ENCODE results near the gene ADIRF. TPM values are rescaled to one million over a fixed set of nuclear protein-coding genes. Genes with fewer than 3 reads are reported as not detected.
"Not testable (repeated sequence)": the region's sequence is repeated elsewhere in the genome, so short reads cannot be mapped to it uniquely, and the experiment has no call there.

ADIRF gene
- total RNA-seq, 1 donor from 2014 or later: not detected

DNA sequence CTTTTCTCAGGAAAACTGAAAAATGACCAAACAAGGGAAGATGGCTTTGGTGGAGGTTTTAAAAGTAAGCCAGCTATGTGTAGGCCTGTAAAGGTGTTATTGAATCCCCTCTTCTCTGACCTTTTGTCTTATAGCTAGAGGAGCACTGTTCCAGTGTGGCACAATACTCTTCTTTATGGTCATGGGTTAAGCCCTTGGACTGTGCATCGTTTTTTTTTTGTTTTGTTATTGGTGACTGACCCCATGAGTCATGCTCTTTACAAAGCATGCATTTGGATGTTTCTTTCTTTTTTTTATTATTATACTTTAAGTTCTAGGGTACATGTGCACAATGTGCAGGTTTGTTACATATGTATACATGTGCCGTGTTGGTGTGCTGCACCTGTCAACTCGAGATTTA, 32.2 kb downstream of the ADIRF start:
- no peak for DNase-seq
- TF ChIP-seq, protein P1, sequence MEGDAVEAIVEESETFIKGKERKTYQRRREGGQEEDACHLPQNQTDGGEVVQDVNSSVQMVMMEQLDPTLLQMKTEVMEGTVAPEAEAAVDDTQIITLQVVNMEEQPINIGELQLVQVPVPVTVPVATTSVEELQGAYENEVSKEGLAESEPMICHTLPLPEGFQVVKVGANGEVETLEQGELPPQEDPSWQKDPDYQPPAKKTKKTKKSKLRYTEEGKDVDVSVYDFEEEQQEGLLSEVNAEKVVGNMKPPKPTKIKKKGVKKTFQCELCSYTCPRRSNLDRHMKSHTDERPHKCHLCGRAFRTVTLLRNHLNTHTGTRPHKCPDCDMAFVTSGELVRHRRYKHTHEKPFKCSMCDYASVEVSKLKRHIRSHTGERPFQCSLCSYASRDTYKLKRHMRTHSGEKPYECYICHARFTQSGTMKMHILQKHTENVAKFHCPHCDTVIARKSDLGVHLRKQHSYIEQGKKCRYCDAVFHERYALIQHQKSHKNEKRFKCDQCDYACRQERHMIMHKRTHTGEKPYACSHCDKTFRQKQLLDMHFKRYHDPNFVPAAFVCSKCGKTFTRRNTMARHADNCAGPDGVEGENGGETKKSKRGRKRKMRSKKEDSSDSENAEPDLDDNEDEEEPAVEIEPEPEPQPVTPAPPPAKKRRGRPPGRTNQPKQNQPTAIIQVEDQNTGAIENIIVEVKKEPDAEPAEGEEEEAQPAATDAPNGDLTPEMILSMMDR (IDR thresholded peaks at IDR 0.05; ENCODE audit: partially characterized antibody, unreplicated experiment): no peak
- no peaks in the 10 kb centered on the region for H3K36me3 Mint-ChIP-seq (ENCODE audit: unreplicated experiment)
- no peak overlapping the region for H3K4me3 Mint-ChIP-seq (ENCODE audit: unreplicated experiment)
- H3K4me1 Mint-ChIP-seq (ENCODE audit: low read depth, unreplicated experiment): no peaks in the 10 kb centered on the region
- no peaks in the 10 kb centered on the region for H3K27me3 Mint-ChIP-seq (ENCODE audit: unreplicated experiment)
- no peak overlapping the region for H3K27ac Mint-ChIP-seq (ENCODE audit: unreplicated experiment)
- no peaks in the 10 kb centered on the region for H3K9me3 Mint-ChIP-seq (ENCODE audit: unreplicated experiment)

GRCh38 chr10:87007124-87007523, 38.8 kb downstream of the ADIRF start:
- H3K27ac Mint-ChIP-seq (ENCODE audit: unreplicated experiment); DNase-seq; H3K36me3 Mint-ChIP-seq (ENCODE audit: unreplicated experiment); H3K4me1 Mint-ChIP-seq (ENCODE audit: low read depth, unreplicated experiment); H3K4me3 Mint-ChIP-seq (ENCODE audit: unreplicated experiment); H3K27me3 Mint-ChIP-seq (ENCODE audit: unreplicated experiment); H3K9me3 Mint-ChIP-seq (ENCODE audit: unreplicated experiment): not testable (repeated sequence)

DNA sequence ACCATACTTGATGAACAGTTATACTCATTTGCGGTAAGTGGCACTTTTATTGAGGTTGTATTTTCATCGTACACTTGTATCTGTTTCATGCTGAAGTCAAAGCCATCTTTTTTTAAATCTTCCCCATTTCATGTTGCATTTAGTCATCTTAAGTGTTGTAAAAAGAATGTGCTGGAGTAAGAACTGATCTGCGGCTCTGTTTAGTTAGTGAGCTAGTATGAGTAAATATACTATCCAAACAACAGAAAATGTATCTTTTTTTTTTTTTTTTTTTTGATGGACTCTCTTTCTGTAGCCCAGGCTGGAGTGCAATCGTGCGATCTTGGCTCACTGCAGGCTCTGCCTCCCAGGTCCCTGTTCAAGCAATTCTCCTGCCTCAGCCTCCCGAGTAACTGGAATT, 39.4 kb downstream of the ADIRF start:
- not testable (repeated sequence) for H3K36me3 Mint-ChIP-seq (ENCODE audit: unreplicated experiment); H3K4me3 Mint-ChIP-seq (ENCODE audit: unreplicated experiment)

DNA sequence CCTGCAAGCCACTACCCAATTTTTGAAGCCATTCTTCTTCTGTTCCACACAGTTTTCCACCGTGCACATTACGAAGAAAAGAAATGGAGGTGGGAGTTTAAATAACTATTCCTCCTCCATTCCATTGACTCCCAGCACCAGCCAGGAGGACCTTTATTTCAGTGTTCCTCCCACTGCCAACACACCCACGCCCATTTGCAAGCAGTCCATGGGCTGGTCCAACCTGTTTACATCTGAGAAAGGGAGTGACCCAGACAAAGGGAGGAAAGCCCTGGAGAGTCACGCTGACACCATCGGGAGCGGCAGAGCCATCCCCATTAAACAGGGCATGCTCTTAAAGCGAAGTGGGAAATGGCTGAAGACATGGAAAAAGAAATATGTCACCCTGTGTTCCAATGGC, 40.0 kb downstream of the ADIRF start:
- H3K4me3 Mint-ChIP-seq (ENCODE audit: unreplicated experiment); H3K36me3 Mint-ChIP-seq (ENCODE audit: unreplicated experiment); H3K4me1 Mint-ChIP-seq (ENCODE audit: low read depth, unreplicated experiment); H3K27ac Mint-ChIP-seq (ENCODE audit: unreplicated experiment); H3K9me3 Mint-ChIP-seq (ENCODE audit: unreplicated experiment); DNase-seq; H3K27me3 Mint-ChIP-seq (ENCODE audit: unreplicated experiment): not testable (repeated sequence)

More for the DNA sequence above, 39.4 kb downstream of the ADIRF start:
- not testable (repeated sequence) for H3K27ac Mint-ChIP-seq (ENCODE audit: unreplicated experiment); H3K9me3 Mint-ChIP-seq (ENCODE audit: unreplicated experiment); H3K27me3 Mint-ChIP-seq (ENCODE audit: unreplicated experiment); DNase-seq; H3K4me1 Mint-ChIP-seq (ENCODE audit: low read depth, unreplicated experiment)

- not testable (repeated sequence) for H3K27ac Mint-ChIP-seq (ENCODE audit: unreplicated experiment); H3K4me1 Mint-ChIP-seq (ENCODE audit: low read depth, unreplicated experiment); DNase-seq; H3K4me3 Mint-ChIP-seq (ENCODE audit: unreplicated experiment); H3K36me3 Mint-ChIP-seq (ENCODE audit: unreplicated experiment); H3K27me3 Mint-ChIP-seq (ENCODE audit: unreplicated experiment); H3K9me3 Mint-ChIP-seq (ENCODE audit: unreplicated experiment)
Observed at GRCh38 chr10:87009134-87009696, 40.9 kb downstream of the ADIRF start.

DNA sequence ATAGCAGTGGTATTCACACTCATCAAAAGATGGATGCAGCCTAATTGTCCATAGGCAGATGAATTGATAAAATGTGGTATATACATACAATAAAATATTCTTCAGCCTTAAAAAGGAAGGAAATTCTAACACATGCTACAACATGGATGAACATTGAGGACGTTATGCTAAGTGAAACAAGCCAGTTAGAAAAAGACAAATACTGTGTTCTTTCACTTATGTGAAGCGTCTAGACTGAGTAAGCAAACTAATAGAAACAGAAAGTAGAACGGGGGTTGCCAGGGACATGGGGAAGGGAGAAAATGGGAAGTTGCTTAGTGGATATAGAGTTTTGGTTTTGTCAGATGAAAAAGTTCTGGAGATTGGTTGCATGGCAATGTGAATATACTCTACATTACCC, 45.2 kb downstream of the ADIRF start:
- H3K36me3 Mint-ChIP-seq (ENCODE audit: unreplicated experiment); DNase-seq; H3K27me3 Mint-ChIP-seq (ENCODE audit: unreplicated experiment); H3K27ac Mint-ChIP-seq (ENCODE audit: unreplicated experiment); H3K4me3 Mint-ChIP-seq (ENCODE audit: unreplicated experiment); H3K4me1 Mint-ChIP-seq (ENCODE audit: low read depth, unreplicated experiment); H3K9me3 Mint-ChIP-seq (ENCODE audit: unreplicated experiment): not testable (repeated sequence)

DNA sequence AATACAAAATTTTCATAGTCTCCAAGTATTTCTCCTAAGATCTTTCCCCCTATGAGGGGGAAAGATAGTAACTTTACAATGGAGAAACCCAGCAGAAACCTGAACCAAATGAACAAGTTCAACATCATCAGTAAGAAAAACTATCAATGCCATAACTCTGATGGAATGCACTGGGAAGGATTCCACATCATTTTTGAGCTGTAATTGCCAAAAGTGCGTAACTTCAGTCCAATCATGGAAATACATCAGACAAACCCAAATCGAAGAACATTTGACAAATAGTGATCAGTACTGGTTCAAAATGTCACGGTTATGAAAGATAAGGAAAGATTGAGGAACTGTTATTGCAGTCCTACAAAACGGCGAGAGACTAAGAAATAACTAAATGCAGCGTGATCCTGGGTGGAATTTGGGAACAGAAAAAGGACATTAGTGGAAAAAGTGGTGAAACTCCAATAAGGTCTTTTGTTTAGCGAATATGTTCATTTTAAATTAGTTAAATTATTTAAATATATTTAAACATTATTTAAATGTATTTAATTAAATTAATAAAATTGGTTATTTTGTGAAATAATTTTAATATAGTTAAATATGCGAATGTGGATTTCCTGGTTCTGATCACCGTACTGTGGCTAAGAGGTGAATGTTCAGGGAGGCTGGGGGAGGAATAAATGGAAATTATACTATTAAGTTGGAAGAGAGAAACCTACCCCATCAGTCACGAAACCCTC, 46.9 kb downstream of the ADIRF start:
- not testable (repeated sequence) for H3K27me3 Mint-ChIP-seq (ENCODE audit: unreplicated experiment); H3K9me3 Mint-ChIP-seq (ENCODE audit: unreplicated experiment); DNase-seq

DNA sequence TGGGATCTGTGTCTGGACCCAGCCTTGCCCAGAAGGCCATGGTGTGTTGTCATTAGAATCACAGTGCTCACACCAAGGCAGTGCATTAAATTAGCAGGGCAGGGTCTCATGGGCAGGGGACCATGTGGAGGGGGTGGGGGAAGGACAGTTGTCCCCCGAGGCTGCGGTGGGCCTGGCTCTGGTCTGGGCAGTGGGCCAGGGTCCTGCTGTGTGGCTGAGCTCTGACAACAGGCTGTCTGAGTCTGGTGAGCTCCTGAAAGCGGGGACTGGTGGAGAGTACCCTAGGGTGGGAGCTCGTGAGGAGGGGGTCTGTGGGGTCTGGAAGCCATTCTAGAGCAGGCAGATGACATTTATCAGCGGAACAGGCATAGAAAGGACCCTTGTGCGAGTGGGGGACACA, 49.8 kb downstream of the ADIRF start:
- not testable (repeated sequence) for DNase-seq; H3K4me1 Mint-ChIP-seq (ENCODE audit: low read depth, unreplicated experiment); H3K4me3 Mint-ChIP-seq (ENCODE audit: unreplicated experiment); H3K27me3 Mint-ChIP-seq (ENCODE audit: unreplicated experiment); H3K27ac Mint-ChIP-seq (ENCODE audit: unreplicated experiment); H3K36me3 Mint-ChIP-seq (ENCODE audit: unreplicated experiment); H3K9me3 Mint-ChIP-seq (ENCODE audit: unreplicated experiment)

More for the DNA sequence above, 46.9 kb downstream of the ADIRF start:
- H3K4me3 Mint-ChIP-seq (ENCODE audit: unreplicated experiment); H3K36me3 Mint-ChIP-seq (ENCODE audit: unreplicated experiment); H3K4me1 Mint-ChIP-seq (ENCODE audit: low read depth, unreplicated experiment); H3K27ac Mint-ChIP-seq (ENCODE audit: unreplicated experiment): not testable (repeated sequence)

DNA sequence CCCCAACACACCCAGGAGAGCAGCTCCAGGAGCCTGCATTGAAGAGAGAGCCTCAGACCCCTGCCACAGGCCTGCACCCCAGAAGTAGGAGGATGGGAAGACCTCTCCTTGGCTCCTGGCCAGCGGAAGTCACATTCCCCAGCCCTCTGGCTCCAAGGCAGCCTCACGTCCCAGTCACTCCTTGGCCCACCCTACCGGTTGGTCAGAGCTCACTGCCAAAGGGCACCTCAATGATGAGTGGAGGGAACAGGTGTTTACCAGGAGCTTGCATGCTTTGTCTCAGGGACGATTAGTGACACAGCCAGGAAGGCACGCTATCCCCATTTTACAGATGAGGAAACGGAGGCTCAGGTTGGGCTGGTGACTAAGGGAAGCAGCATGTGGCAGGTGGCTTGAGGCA, 50.8 kb downstream of the ADIRF start:
- not testable (repeated sequence) for H3K27me3 Mint-ChIP-seq (ENCODE audit: unreplicated experiment); H3K27ac Mint-ChIP-seq (ENCODE audit: unreplicated experiment); H3K4me1 Mint-ChIP-seq (ENCODE audit: low read depth, unreplicated experiment); H3K9me3 Mint-ChIP-seq (ENCODE audit: unreplicated experiment); DNase-seq; H3K4me3 Mint-ChIP-seq (ENCODE audit: unreplicated experiment); H3K36me3 Mint-ChIP-seq (ENCODE audit: unreplicated experiment)

- H3K4me3 Mint-ChIP-seq (ENCODE audit: unreplicated experiment): not testable (repeated sequence)
Observed at GRCh38 chr10:87019504-87019903, 51.2 kb downstream of the ADIRF start.

GRCh38 chr10:87020056-87020455, 51.8 kb downstream of the ADIRF start, which contains the start of gene FAM25A:
Gene FAM25A, plus strand, starts transcription at chr10:87020294. Its CDS starts 31 bp downstream, at chr10:87020325.
- H3K4me3 Mint-ChIP-seq (ENCODE audit: unreplicated experiment); H3K9me3 Mint-ChIP-seq (ENCODE audit: unreplicated experiment); H3K36me3 Mint-ChIP-seq (ENCODE audit: unreplicated experiment); DNase-seq; H3K27ac Mint-ChIP-seq (ENCODE audit: unreplicated experiment); H3K27me3 Mint-ChIP-seq (ENCODE audit: unreplicated experiment); H3K4me1 Mint-ChIP-seq (ENCODE audit: low read depth, unreplicated experiment): not testable (repeated sequence)

More at GRCh38 chr10:87019504-87019903, 51.2 kb downstream of the ADIRF start:
- not testable (repeated sequence) for DNase-seq; H3K36me3 Mint-ChIP-seq (ENCODE audit: unreplicated experiment); H3K27ac Mint-ChIP-seq (ENCODE audit: unreplicated experiment); H3K4me1 Mint-ChIP-seq (ENCODE audit: low read depth, unreplicated experiment); H3K9me3 Mint-ChIP-seq (ENCODE audit: unreplicated experiment); H3K27me3 Mint-ChIP-seq (ENCODE audit: unreplicated experiment)

Measured in glutamatergic neuron (in vitro differentiated cells).